Measurements from ENCODE around the gene GJB2.

GRCh38 chr13:20230913-20231838 is 38.4 kb upstream of the GJB2 start:
- TF ChIP-seq POLR2AphosphoS5 (IDR thresholded peaks at IDR 0.05): no peak
- TF ChIP-seq CTCF (IDR thresholded peaks at IDR 0.05): no peak
- no peak for TF ChIP-seq EP300 (IDR thresholded peaks at IDR 0.05)

Data from gastroesophageal sphincter (tissue), 3 donors.